Left ventricle myocardium inferior (tissue), 1 donor: ENCODE data around the gene SCGB1C1. TPM values are rescaled to one million over a fixed set of nuclear protein-coding genes. Genes with fewer than 3 reads are reported as not detected.

Experiments
- DNase-seq: peaks from one replicate; pipeline ENCODE4 v3.0.0-alpha.2; 2020
- H3K27ac ChIP-seq: fragments of 200-600 bp; replicated peaks from 2 replicates; pipeline ENCODE4 v1.8.0; 2021
- H3K27me3 ChIP-seq: fragments of 200-600 bp; 2 replicates; pipeline ENCODE4 v1.8.0; 2021; ENCODE audit warnings: low read depth
- H3K36me3 ChIP-seq: fragments of 200-600 bp; 2 replicates; pipeline ENCODE4 v1.8.0; 2021
- H3K4me1 ChIP-seq: fragments of 200-600 bp; 2 replicates; pipeline ENCODE4 v1.8.0; 2021
- H3K4me3 ChIP-seq: fragments of 200-600 bp; 2 replicates; pipeline ENCODE4 v1.8.0; 2021; ENCODE audit warnings: mild to moderate bottlenecking, moderate library complexity
- H3K9me3 ChIP-seq: fragments of 200-600 bp; replicated peaks from 2 replicates; pipeline ENCODE4 v1.8.0; 2021
- intact Hi-C: fragments of 100-400 bp; cut with micrococcal nuclease; formaldehyde crosslinking; loops from one replicate; pipeline ENCODE4 v1.11.0; 2022
- total RNA-seq: library from RNA; stranded (reverse); fragmentation: NEBNext Ultra II Directional; extraction: Animal tissue kit (Norgen Biotek cat#: 25700); gene quantifications from one replicate; pipeline ENCODE4 v1.2.1, GENCODE V29; 2021
- TF ChIP-seq, protein P1 (sequence below): fragments of 200-600 bp; IDR thresholded peaks from 2 replicates; pipeline ENCODE4 v1.8.0; 2021; ENCODE audit warnings: antibody characterized with exemption, mild to moderate bottlenecking, borderline replicate concordance
- donor health status: DM: no; HTN: yes; CAD: no; lungs with severe emphysema.

Gene SCGB1C1
- total RNA-seq, 1 donor from 2014 or later, result not detected

DNA sequence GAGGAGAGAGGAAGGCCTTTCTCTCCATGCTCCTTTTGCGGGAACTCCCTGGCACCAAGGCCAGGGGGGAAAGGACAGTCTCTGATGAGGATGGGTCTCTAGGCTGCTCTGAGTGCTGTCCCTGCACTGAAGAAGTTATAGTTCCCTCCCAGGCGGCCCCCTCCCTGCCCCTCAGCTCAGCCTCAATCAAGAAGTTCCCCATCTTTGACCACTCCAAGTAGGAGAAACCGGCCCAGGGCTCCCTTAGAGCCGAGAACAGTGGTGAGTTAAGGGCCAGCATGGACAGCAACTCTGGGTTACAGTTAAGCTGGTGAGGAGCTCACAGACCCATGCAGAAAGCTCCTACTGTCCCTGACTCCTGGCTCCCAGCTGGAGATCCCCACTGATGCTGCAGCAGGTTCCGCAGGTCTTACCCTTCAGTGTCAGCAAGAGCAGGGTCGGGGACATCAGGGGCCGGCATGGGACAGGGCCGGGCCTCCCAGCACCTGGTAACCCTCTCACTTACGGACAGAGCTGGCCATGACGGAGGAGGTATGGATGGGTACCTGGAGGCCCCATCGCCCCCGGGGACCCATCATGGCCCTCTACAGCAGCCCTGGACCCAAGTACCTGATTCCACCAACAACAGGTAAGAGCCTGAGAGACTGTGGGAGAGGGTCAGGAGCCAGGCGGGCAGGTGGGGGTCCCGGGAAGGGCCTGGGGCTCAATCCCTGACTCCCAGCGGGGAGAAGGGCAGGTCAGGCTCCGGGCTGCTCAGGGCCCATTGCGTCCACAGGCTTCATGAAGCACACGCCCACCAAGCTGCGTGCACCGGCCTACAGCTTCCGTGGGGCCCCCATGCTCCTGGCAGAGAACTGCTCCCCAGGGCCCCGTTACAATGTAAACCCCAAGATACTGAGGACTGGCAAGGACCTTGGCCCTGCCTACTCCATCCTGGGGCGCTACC is 4.2 kb downstream of the SCGB1C1 start:
- no peak overlapping the region for H3K4me3 ChIP-seq
- intact Hi-C loops, result no loop called here
- H3K27ac ChIP-seq, result no peak overlapping the region
- no peaks in the 10 kb centered on the region for H3K4me1 ChIP-seq
- no peaks in the 10 kb centered on the region for H3K9me3 ChIP-seq
- H3K36me3 ChIP-seq, result peaks cover 3% of the 10 kb centered on the region
- no peaks in the 10 kb centered on the region for H3K27me3 ChIP-seq
- DNase-seq, result no peak
- TF ChIP-seq, protein P1, sequence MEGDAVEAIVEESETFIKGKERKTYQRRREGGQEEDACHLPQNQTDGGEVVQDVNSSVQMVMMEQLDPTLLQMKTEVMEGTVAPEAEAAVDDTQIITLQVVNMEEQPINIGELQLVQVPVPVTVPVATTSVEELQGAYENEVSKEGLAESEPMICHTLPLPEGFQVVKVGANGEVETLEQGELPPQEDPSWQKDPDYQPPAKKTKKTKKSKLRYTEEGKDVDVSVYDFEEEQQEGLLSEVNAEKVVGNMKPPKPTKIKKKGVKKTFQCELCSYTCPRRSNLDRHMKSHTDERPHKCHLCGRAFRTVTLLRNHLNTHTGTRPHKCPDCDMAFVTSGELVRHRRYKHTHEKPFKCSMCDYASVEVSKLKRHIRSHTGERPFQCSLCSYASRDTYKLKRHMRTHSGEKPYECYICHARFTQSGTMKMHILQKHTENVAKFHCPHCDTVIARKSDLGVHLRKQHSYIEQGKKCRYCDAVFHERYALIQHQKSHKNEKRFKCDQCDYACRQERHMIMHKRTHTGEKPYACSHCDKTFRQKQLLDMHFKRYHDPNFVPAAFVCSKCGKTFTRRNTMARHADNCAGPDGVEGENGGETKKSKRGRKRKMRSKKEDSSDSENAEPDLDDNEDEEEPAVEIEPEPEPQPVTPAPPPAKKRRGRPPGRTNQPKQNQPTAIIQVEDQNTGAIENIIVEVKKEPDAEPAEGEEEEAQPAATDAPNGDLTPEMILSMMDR, result no peak

- peaks cover 4% of the 10 kb centered on the region for H3K36me3 ChIP-seq
- no peak for DNase-seq
- no peaks in the 10 kb centered on the region for H3K9me3 ChIP-seq
- H3K27me3 ChIP-seq, result no peaks in the 10 kb centered on the region
- no peaks in the 10 kb centered on the region for H3K4me1 ChIP-seq
- H3K27ac ChIP-seq, result no peak overlapping the region
- intact Hi-C loops, result no loop called here
- TF ChIP-seq, protein P1, result no peak
- H3K4me3 ChIP-seq, result no peak overlapping the region
Observed at GRCh38 chr11:197741-198235, 4.9 kb downstream of the SCGB1C1 start.

GRCh38 chr11:198236-198806 is 5.4 kb downstream of the SCGB1C1 start:
- H3K27ac ChIP-seq, result no peak overlapping the region
- peaks cover 3% of the 10 kb centered on the region for H3K4me1 ChIP-seq
- no peak overlapping the region for H3K4me3 ChIP-seq
- no peaks in the 10 kb centered on the region for H3K9me3 ChIP-seq
- intact Hi-C loops, result no loop called here
- H3K36me3 ChIP-seq, result peaks cover 9% of the 10 kb centered on the region
- no peak for DNase-seq
- no peaks in the 10 kb centered on the region for H3K27me3 ChIP-seq
- TF ChIP-seq, protein P1, result no peak

DNA sequence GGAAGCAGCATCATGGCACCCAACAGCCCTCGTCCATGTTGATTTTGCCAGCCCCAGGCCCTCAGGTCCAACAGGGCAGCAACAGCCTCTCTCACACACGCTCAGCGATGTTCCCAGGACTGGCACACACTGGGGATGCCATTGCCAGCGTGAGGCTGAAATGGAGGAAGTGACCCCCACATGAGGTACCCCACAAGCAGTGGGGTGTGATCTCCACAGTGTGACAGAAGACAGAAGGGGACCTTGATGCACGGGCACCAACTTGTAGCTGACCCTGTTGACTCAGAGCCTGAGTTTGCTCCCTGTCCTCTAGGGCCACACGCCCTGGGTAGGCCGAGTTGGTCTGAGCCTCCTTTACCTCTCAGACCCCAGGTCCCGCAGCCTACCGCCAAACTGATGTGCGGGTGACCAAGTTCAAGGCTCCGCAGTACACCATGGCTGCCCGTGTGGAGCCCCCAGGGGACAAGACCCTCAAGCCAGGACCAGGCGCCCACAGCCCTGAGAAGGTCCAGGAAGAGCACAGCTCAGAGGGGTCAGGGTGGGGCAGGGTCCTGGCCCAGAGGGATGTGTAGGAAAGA is 6.2 kb downstream of the SCGB1C1 start:
- Histone ChIP-seq H3K27ac (no peak overlapping the region), H3K4me1 (peaks cover 11% of the 10 kb centered on the region), H3K4me3 (no peak overlapping the region), H3K9me3 (no peaks in the 10 kb centered on the region), H3K36me3 (peaks cover 17% of the 10 kb centered on the region), H3K27me3 (no peaks in the 10 kb centered on the region)
- no peak for DNase-seq
- intact Hi-C loops, result no loop called here
- TF ChIP-seq, protein P1, result no peak

DNA sequence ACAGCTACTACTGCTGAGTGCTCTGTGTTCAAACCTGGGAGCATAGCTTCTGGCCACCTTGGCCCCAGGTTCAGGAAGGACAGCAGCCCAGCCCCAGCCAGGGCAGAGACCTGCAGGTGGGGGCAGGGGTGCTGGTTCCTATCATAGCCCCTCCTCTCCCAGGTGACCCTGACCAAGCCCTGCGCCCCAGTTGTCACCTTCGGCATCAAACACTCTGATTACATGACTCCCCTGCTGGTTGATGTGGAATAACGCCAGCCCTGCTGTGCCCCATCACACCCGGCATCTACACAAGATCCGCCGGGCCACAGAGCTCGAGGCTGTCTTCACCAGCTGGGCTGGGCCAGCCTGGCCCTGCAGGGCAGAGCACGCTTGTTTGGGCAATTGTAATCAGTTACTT is 6.9 kb downstream of the SCGB1C1 start:
- DNase-seq, result no peak
- TF ChIP-seq, protein P1, result no peak
- intact Hi-C loops, result no loop called here

More for the DNA sequence above, 6.9 kb downstream of the SCGB1C1 start:
- Histone ChIP-seq H3K36me3 (peaks cover 24% of the 10 kb centered on the region), H3K9me3 (no peaks in the 10 kb centered on the region), H3K4me3 (no peak overlapping the region), H3K4me1 (peaks cover 18% of the 10 kb centered on the region), H3K27ac (no peak overlapping the region), H3K27me3 (no peaks in the 10 kb centered on the region)
